Measurements from ENCODE around the gene ANAPC10.

- TF ChIP-seq CTCF (conservative IDR thresholded peaks at IDR 0.05) (no peak), ZFX (IDR thresholded peaks at IDR 0.05) (no peak)
These were observed 27.4 kb upstream of the ANAPC10 start for GRCh38 chr4:145125396-145125795.
